Body of pancreas (tissue), 4 donors: ENCODE results near the gene THAP6. TPM values are rescaled to one million over a fixed set of nuclear protein-coding genes. Genes with fewer than 3 reads are reported as not detected.

ENCODE experiments used
- ATAC-seq: fragments of 150-250 bp; one replicate; pipeline ENCODE4 v1.9.1; 2016
- DNase-seq, 4 donors: peaks; one replicate each; pipeline ENCODE4 v3.0.0-alpha.2; 2019
- H3K27ac ChIP-seq, 4 donors: fragments of 200-600 bp; sonication (generic); 1 replicate in 3 of 4; 2 replicates in 1 of 4; pipeline versions ENCODE4 v1.5.1 to v1.6.1; 2016 to 2019; ENCODE audit warnings: mild to moderate bottlenecking in 1 of 4, mixed read lengths in 1 of 4, moderate library complexity in 1 of 4
- H3K27me3 ChIP-seq, 2 donors: fragments of 200-600 bp; sonication (generic); one replicate each; pipeline ENCODE4 v1.6.0; 2016; ENCODE audit warnings: mild to moderate bottlenecking in 1 of 2
- H3K36me3 ChIP-seq, 2 donors: fragments of 200-600 bp; sonication (generic); replicated peaks in 1 of 2; 2 replicates each; pipeline ENCODE4 v1.5.1; 2016; ENCODE audit warnings: low read depth in 2 of 2; ENCODE audit not compliant: insufficient read depth in 1 of 2
- H3K4me1 ChIP-seq: fragments of 200-600 bp; sonication (generic); one replicate; pipeline ENCODE4 v1.6.0; 2016
- H3K4me3 ChIP-seq, 2 donors: fragments of 200-600 bp; sonication (generic); 1 replicate in 1 of 2; 2 replicates in 1 of 2; pipeline ENCODE4 v1.5.1; 2016 to 2019
- H3K9me3 ChIP-seq, 3 donors: fragments of 200-600 bp; sonication (generic); 1 replicate in 2 of 3; 2 replicates in 1 of 3; pipeline ENCODE4 v1.5.1; 2016
- CTCF ChIP-seq, 7 experiments: fragments of 450-650 bp in 4 of 7; fragments of 200-600 bp in 3 of 7; sonication (generic) in 3 of 7; IDR thresholded peaks; one replicate each; pipeline ENCODE4 v1.5.1; 2016 to 2019; ENCODE audit warnings: antibody characterized with exemption in 7 of 7
- POLR2A ChIP-seq, 3 donors: fragments of 450-650 bp; IDR thresholded peaks; one replicate each; pipeline ENCODE4 v1.6.1; 2016; ENCODE audit warnings: antibody characterized with exemption in 3 of 3, mild to moderate bottlenecking in 2 of 3
- WGBS, 2 donors: methylation state at CpG; one replicate each; pipeline ENCODE4 v1.1.5; 2017; 5-methylcytosine and 5-hydroxymethylcytosine counted together
- intact Hi-C: fragments of 100-400 bp; cut with DNase I; formaldehyde crosslinking; loops from one replicate; pipeline ENCODE4 v1.15.1; 2023
- total RNA-seq, 2 donors: library from RNA; depleted of rRNA; stranded (reverse); fragments of >200 nt; gene quantifications; one replicate each; pipeline ENCODE4 v1.1.0, GENCODE V29; 2016

Gene THAP6
- total RNA-seq, 2 donors from 2014 or later, result 15.8 to 21.8 TPM

DNA sequence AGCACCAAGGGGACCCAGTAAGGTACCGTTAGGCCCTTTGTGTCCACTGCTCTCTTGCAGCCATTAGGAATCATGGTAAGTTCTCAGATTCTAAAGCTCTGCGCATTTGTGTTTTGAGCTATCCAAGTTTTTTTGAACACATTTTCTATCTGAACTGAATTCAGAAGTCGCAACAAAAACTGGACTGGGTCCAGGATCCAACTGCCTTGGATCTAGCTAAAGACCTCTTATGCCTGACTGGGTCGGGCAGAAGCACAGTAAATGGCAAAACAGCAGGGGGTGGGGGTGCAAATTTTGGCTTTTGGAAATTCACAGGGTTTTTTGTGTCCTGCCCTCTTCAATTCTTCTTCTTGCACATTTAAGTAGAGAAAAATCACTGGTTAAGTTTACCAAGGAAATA is 30.1 kb upstream of the THAP6 start:
- intact Hi-C loops, result no loop called here
- ATAC-seq, result no peak
- TF ChIP-seq POLR2A (IDR thresholded peaks at IDR 0.05), result no peak
- H3K27me3 ChIP-seq, result no peaks in the 10 kb centered on the region
- no peak overlapping the region for H3K27ac ChIP-seq
- H3K4me3 ChIP-seq, result no peak overlapping the region
- DNase-seq, result peak in 1 of 4 donors; percentile 3
- H3K4me1 ChIP-seq, result no peaks in the 10 kb centered on the region
- H3K9me3 ChIP-seq, result no peaks in the 10 kb centered on the region
- peaks cover 0 to 13% of the 10 kb centered on the region in 2 donors for H3K36me3 ChIP-seq
- WGBS, 2 donors, result 68 to 89% methylated on average over 4 of the region's 4 CpGs

- no peak for TF ChIP-seq POLR2A (IDR thresholded peaks at IDR 0.05)
- peak in 5 of 7 experiments; percentile 16 to 36 (median 32) for TF ChIP-seq CTCF (IDR thresholded peaks at IDR 0.05)
- DNase-seq (no peak), ATAC-seq (no peak)
- Histone ChIP-seq H3K27ac (no peak overlapping the region), H3K4me1 (no peaks in the 10 kb centered on the region), H3K4me3 (no peak overlapping the region), H3K36me3 (peaks cover 3 to 6% of the 10 kb centered on the region in 2 donors), H3K9me3 (no peaks in the 10 kb centered on the region), H3K27me3 (no peaks in the 10 kb centered on the region)
- intact Hi-C loops, result no loop called here
- WGBS, 2 donors, result 52 to 65% methylated on average over 2 of the region's 2 CpGs
These were observed 24.1 kb upstream of the THAP6 start for GRCh38 chr4:75490155-75490554.

DNA sequence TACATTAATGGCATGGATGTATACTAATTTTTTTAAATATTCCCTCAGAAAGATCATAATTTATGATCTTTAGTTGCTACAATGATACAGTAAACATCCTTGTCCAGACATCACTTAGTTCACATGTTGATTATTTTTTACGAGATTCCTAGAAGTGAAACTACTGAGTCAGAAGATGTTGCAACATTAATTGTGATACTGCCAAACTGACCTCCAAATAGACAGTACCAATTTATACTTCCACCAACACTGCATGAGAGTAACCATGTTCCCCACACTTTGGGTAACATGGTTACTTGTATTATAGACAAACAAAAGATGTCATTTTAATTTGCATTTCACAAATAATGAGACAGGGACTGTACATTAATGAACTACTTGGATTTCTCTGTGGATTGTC is 19.7 kb upstream of the THAP6 start:
- H3K27me3 ChIP-seq, result no peaks in the 10 kb centered on the region
- no peak overlapping the region for H3K4me3 ChIP-seq
- 25 to 30% methylated on average over 1 of the region's 1 CpG for WGBS, 2 donors
- DNase-seq (no peak), ATAC-seq (peak; percentile 56)
- H3K9me3 ChIP-seq, result no peaks in the 10 kb centered on the region
- H3K4me1 ChIP-seq, result no peaks in the 10 kb centered on the region
- TF ChIP-seq POLR2A (IDR thresholded peaks at IDR 0.05), result no peak
- no peak for TF ChIP-seq CTCF (IDR thresholded peaks at IDR 0.05)
- H3K27ac ChIP-seq, result no peak overlapping the region
- intact Hi-C loops, result no loop called here
- H3K36me3 ChIP-seq, result peaks cover 3 to 4% of the 10 kb centered on the region in 2 donors

DNA sequence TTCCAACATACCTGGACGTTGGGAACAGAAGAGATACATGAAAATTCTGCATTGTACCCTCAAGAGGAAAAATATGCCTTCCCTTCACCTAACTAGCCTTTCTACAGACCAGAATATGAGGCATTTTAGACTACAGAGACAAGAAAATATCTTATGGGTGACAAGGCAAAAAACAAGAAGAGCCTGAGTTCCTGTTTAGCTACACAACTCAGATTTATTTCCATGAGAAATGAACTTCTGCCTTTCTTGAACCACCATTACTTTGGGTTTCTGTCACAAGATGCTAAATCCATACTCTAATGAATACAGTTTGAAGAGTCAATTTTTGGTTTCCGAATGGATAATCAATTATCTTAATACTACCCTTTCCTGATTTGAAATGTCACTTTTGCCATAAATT is 18.8 kb upstream of the THAP6 start:
- DNase-seq (no peak), ATAC-seq (no peak)
- H3K4me3 ChIP-seq, result no peak overlapping the region
- intact Hi-C loops, result no loop called here
- no peaks in the 10 kb centered on the region for H3K27me3 ChIP-seq
- 64% methylated on average over 2 of the region's 2 CpGs for WGBS, 2 donors
- TF ChIP-seq POLR2A (IDR thresholded peaks at IDR 0.05) (no peak), CTCF (IDR thresholded peaks at IDR 0.05) (no peak)
- no peaks in the 10 kb centered on the region for H3K4me1 ChIP-seq
- no peak overlapping the region for H3K27ac ChIP-seq
- H3K9me3 ChIP-seq, result no peaks in the 10 kb centered on the region
- H3K36me3 ChIP-seq, result peaks cover 0 to 2% of the 10 kb centered on the region in 2 donors

- DNase-seq (no peak), ATAC-seq (no peak)
- intact Hi-C loops, result no loop called here
- Histone ChIP-seq H3K4me1 (no peaks in the 10 kb centered on the region), H3K9me3 (no peaks in the 10 kb centered on the region), H3K27ac (no peak overlapping the region), H3K4me3 (no peak overlapping the region), H3K27me3 (no peaks in the 10 kb centered on the region), H3K36me3 (peaks cover 0 to 3% of the 10 kb centered on the region in 2 donors)
- 90 to 100% methylated on average over 2 of the region's 2 CpGs for WGBS, 2 donors
- TF ChIP-seq CTCF (IDR thresholded peaks at IDR 0.05), result no peak
- no peak for TF ChIP-seq POLR2A (IDR thresholded peaks at IDR 0.05)
These were observed 17.9 kb upstream of the THAP6 start for GRCh38 chr4:75496406-75496805.
